Measurements from ENCODE around the gene NCEH1.
"Not testable (repeated sequence)": the region's sequence is repeated elsewhere in the genome, so short reads cannot be mapped to it uniquely, and the experiment has no call there.

Gene NCEH1

GRCh38 chr3:172710664-172711453 lies at the start of gene NCEH1:
NCEH1 (minus strand) TSS chr3:172711067; CDS start chr3:172710984, 83 bp downstream.
- peak; percentile 61 for DNase-seq

GRCh38 chr3:172760416-172760815 lies 49.5 kb upstream of the NCEH1 start:
- DNase-seq: not testable (repeated sequence)

- no peak for DNase-seq
Observed at GRCh38 chr3:172753125-172753524, 42.3 kb upstream of the NCEH1 start.

GRCh38 chr3:172752651-172753050 lies 41.8 kb upstream of the NCEH1 start:
- DNase-seq: no peak

GRCh38 chr3:172751175-172751704 lies 40.4 kb upstream of the NCEH1 start:
- DNase-seq: no peak

- peak; percentile 91 to 94 for DNase-seq
Observed at GRCh38 chr3:172750368-172751174, 39.7 kb upstream of the NCEH1 start, which contains the start of gene ECT2. ECT2 (plus strand) TSS chr3:172750726; CDS start chr3:172754531, 3,805 bp downstream.

GRCh38 chr3:172750069-172750367 lies 39.2 kb upstream of the NCEH1 start:
- no peak for DNase-seq

GRCh38 chr3:172749230-172749965 lies 38.5 kb upstream of the NCEH1 start:
- DNase-seq: no peak

- DNase-seq: no peak
Observed at GRCh38 chr3:172746475-172746874, 35.6 kb upstream of the NCEH1 start.

- no peak for DNase-seq
Observed at GRCh38 chr3:172739462-172739861, 28.6 kb upstream of the NCEH1 start.

- DNase-seq: no peak
Observed at GRCh38 chr3:172735014-172735413, 24.1 kb upstream of the NCEH1 start.

- DNase-seq: no peak
Observed at GRCh38 chr3:172726380-172726779, 15.5 kb upstream of the NCEH1 start.

GRCh38 chr3:172722536-172723040 lies 11.7 kb upstream of the NCEH1 start:
- not testable (repeated sequence) for DNase-seq

GRCh38 chr3:172717493-172718088 lies 6.7 kb upstream of the NCEH1 start:
- DNase-seq: no peak

- DNase-seq: no peak
Observed at GRCh38 chr3:172716476-172716875, 5.6 kb upstream of the NCEH1 start.

GRCh38 chr3:172713316-172713715 lies 2.4 kb upstream of the NCEH1 start:
- no peak for DNase-seq

- no peak for DNase-seq
Observed at GRCh38 chr3:172711454-172711795, 558 bp upstream of the NCEH1 start.

GRCh38 chr3:172709774-172710663 lies 848 bp downstream of the NCEH1 start:
- DNase-seq: peak in 1 of 2 donors; percentile 4

GRCh38 chr3:172708921-172709773 lies 1.7 kb downstream of the NCEH1 start:
- DNase-seq: no peak

- DNase-seq: no peak
Observed at GRCh38 chr3:172707967-172708366, 2.9 kb downstream of the NCEH1 start.

- no peak for DNase-seq
Observed at GRCh38 chr3:172707030-172707429, 3.8 kb downstream of the NCEH1 start.

Measured in stimulated activated CD4-positive, alpha-beta T cell treated with anti-CD3 and anti-CD28 coated beads, Interleukin-2, amount 100 ng/mL, for 48 hours (primary cell).